HepG2 (cell line): Measurements from ENCODE around the gene PDSS2. TPM values are rescaled to one million over a fixed set of nuclear protein-coding genes. Genes with fewer than 3 reads are reported as not detected.

Source experiments
- CAMTA2 ChIP-seq: sonication (generic); formaldehyde crosslinking; IDR thresholded peaks from 2 replicates; pipeline ENCODE4 v1.4.0; 2020; ENCODE audit warnings: mild to moderate bottlenecking, missing genetic modification reagents, borderline replicate concordance
- EHMT2 ChIP-seq: fragments of 200-600 bp; sonication (generic); IDR thresholded peaks from 2 replicates; pipeline ENCODE4 v1.7.0; 2017; ENCODE audit warnings: antibody characterized with exemption, low read depth, low read length, borderline replicate concordance
- MTF2 ChIP-seq: sonication (generic); formaldehyde crosslinking; IDR thresholded peaks from 2 replicates; pipeline ENCODE4 v1.5.0; 2020; ENCODE audit warnings: missing genetic modification reagents, borderline replicate concordance
- NCOA5 ChIP-seq: sonication (generic); formaldehyde crosslinking; IDR thresholded peaks from 2 replicates; pipeline ENCODE4 v1.4.0; 2020; ENCODE audit warnings: missing genetic modification reagents
- NFRKB ChIP-seq: fragments of 450-650 bp; IDR thresholded peaks from 2 replicates; pipeline ENCODE4 v1.6.1; 2017
- NONO ChIP-seq, 2 experiments: fragments of 450-650 bp in 1 of 2; sonication (generic) in 1 of 2; formaldehyde crosslinking in 1 of 2; IDR thresholded peaks in 1 of 2; conservative IDR thresholded peaks in 1 of 2; 2 replicates each; pipeline versions ENCODE4 v1.6.1 to v1.8.0; 2017 to 2022; ENCODE audit warnings: mild to moderate bottlenecking in 1 of 2, missing genetic modification reagents in 1 of 2, moderate library complexity in 1 of 2
- PBX3 ChIP-seq: sonication (generic); formaldehyde crosslinking; IDR thresholded peaks from 2 replicates; pipeline ENCODE4 v1.8.1; 2023; ENCODE audit warnings: missing genetic modification reagents, inconsistent platforms, borderline replicate concordance
- SAP130 ChIP-seq: IDR thresholded peaks from 2 replicates; pipeline ENCODE4 v1.6.1; 2016; ENCODE audit warnings: low read depth
- SIX4 ChIP-seq: sonication (generic); formaldehyde crosslinking; IDR thresholded peaks from 2 replicates; pipeline ENCODE4 v1.4.0; 2020; ENCODE audit warnings: missing genetic modification reagents
- SMC3 ChIP-seq: IDR thresholded peaks from 2 replicates; pipeline ENCODE4 v1.6.1; 2011; ENCODE audit warnings: low read length, improper control_type of control experiment
- TEAD2 ChIP-seq: sonication (generic); formaldehyde crosslinking; IDR thresholded peaks from 2 replicates; pipeline ENCODE4 v1.9.0; 2021; ENCODE audit warnings: missing genetic modification reagents
- ZNF274 ChIP-seq: sonication (generic); formaldehyde crosslinking; IDR thresholded peaks from 2 replicates; pipeline ENCODE4 v1.5.1; 2020; ENCODE audit warnings: mild to moderate bottlenecking, missing genetic modification reagents
- ZNF563 ChIP-seq: sonication (generic); formaldehyde crosslinking; IDR thresholded peaks from 2 replicates; pipeline ENCODE4 v1.8.0; 2022; ENCODE audit warnings: mild to moderate bottlenecking, moderate library complexity, missing genetic modification reagents
- ZNF782 ChIP-seq: sonication (generic); formaldehyde crosslinking; IDR thresholded peaks from 2 replicates; pipeline ENCODE4 v1.4.0; 2020; ENCODE audit warnings: missing genetic modification reagents, mild to moderate bottlenecking, borderline replicate concordance
- ZNF784 ChIP-seq: sonication (generic); formaldehyde crosslinking; IDR thresholded peaks from 2 replicates; pipeline ENCODE4 v1.5.1; 2020; ENCODE audit warnings: missing genetic modification reagents, mild to moderate bottlenecking, borderline replicate concordance
- ZNF83 ChIP-seq: sonication (generic); formaldehyde crosslinking; IDR thresholded peaks from 2 replicates; pipeline ENCODE4 v1.4.0; 2020; ENCODE audit warnings: missing genetic modification reagents, mild to moderate bottlenecking, borderline replicate concordance
- polyA plus RNA-seq, 8 experiments: library from polyadenylated mRNA; depleted of rRNA in 3 of 8; stranded (reverse) in 7 of 8; unstranded in 1 of 8; fragments of >200 nt; fragmentation: Illumina TruSeq in 4 of 8; extraction: Trizol in 4 of 8; gene quantifications; 2 replicates each; pipeline versions ENCODE4 v1.2.1 to v1.2.3, GENCODE V29; 2011 to 2016; ENCODE audit warnings: low read depth in 4 of 8, missing spikeins in 1 of 8, mixed read lengths in 1 of 8; ENCODE audit not compliant: insufficient read depth in 1 of 8
- total RNA-seq, 5 experiments: library from RNA; depleted of rRNA; stranded (reverse); fragments of >200 nt; fragmentation: Illumina TruSeq; extraction: Trizol; gene quantifications; 2 replicates each; pipeline ENCODE4 v1.2.3, GENCODE V29; 2016; ENCODE audit warnings: low read depth in 1 of 5
- TF ChIP-seq, protein P1 (sequence below): sonication (generic); formaldehyde crosslinking; IDR thresholded peaks from 2 replicates; pipeline ENCODE4 v1.4.0; 2020; ENCODE audit warnings: missing genetic modification reagents, borderline replicate concordance
- TF ChIP-seq, protein P2 (sequence below): conservative IDR thresholded peaks from 2 replicates; pipeline ENCODE4 v1.6.1; 2018; ENCODE audit warnings: missing genetic modification reagents
- TF ChIP-seq, protein P3 (sequence below): sonication (generic); formaldehyde crosslinking; IDR thresholded peaks from 2 replicates; pipeline ENCODE4 v1.5.0; 2020; ENCODE audit warnings: mild to moderate bottlenecking, missing genetic modification reagents

Gene PDSS2
- total and polyA plus RNA-seq, 2 of the 13 experiments (the other 11 are each of a cell fraction or from before 2014, with no cell fraction given), result 16.2 to 17.0 TPM

GRCh38 chr6:107115695-107116327, 343.6 kb downstream of the PDSS2 start (continued):
- no peak; the same call in 1 of the 2 replicates for TF ChIP-seq ZNF782
- TF ChIP-seq NCOA5 (CRISPR knock-in tag), result no peak
- no peak for TF ChIP-seq NONO (IDR thresholded peaks at IDR 0.05)
- peak; percentile 56; the same call in 1 of the 2 replicates for TF ChIP-seq NONO (CRISPR knock-in tag; conservative IDR thresholded peaks at IDR 0.05)
- TF ChIP-seq, protein P1, sequence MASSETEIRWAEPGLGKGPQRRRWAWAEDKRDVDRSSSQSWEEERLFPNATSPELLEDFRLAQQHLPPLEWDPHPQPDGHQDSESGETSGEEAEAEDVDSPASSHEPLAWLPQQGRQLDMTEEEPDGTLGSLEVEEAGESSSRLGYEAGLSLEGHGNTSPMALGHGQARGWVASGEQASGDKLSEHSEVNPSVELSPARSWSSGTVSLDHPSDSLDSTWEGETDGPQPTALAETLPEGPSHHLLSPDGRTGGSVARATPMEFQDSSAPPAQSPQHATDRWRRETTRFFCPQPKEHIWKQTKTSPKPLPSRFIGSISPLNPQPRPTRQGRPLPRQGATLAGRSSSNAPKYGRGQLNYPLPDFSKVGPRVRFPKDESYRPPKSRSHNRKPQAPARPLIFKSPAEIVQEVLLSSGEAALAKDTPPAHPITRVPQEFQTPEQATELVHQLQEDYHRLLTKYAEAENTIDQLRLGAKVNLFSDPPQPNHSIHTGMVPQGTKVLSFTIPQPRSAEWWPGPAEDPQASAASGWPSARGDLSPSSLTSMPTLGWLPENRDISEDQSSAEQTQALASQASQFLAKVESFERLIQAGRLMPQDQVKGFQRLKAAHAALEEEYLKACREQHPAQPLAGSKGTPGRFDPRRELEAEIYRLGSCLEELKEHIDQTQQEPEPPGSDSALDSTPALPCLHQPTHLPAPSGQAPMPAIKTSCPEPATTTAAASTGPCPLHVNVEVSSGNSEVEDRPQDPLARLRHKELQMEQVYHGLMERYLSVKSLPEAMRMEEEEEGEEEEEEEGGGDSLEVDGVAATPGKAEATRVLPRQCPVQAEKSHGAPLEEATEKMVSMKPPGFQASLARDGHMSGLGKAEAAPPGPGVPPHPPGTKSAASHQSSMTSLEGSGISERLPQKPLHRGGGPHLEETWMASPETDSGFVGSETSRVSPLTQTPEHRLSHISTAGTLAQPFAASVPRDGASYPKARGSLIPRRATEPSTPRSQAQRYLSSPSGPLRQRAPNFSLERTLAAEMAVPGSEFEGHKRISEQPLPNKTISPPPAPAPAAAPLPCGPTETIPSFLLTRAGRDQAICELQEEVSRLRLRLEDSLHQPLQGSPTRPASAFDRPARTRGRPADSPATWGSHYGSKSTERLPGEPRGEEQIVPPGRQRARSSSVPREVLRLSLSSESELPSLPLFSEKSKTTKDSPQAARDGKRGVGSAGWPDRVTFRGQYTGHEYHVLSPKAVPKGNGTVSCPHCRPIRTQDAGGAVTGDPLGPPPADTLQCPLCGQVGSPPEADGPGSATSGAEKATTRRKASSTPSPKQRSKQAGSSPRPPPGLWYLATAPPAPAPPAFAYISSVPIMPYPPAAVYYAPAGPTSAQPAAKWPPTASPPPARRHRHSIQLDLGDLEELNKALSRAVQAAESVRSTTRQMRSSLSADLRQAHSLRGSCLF (CRISPR knock-in tag), result no peak
- TF ChIP-seq SIX4 (CRISPR knock-in tag), result no peak
- TF ChIP-seq, protein P2, sequence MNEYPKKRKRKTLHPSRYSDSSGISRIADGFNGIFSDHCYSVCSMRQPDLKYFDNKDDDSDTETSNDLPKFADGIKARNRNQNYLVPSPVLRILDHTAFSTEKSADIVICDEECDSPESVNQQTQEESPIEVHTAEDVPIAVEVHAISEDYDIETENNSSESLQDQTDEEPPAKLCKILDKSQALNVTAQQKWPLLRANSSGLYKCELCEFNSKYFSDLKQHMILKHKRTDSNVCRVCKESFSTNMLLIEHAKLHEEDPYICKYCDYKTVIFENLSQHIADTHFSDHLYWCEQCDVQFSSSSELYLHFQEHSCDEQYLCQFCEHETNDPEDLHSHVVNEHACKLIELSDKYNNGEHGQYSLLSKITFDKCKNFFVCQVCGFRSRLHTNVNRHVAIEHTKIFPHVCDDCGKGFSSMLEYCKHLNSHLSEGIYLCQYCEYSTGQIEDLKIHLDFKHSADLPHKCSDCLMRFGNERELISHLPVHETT, result no peak
- TF ChIP-seq SMC3, result no peak
- no peak for TF ChIP-seq CAMTA2 (CRISPR knock-in tag)
- TF ChIP-seq, protein P3, sequence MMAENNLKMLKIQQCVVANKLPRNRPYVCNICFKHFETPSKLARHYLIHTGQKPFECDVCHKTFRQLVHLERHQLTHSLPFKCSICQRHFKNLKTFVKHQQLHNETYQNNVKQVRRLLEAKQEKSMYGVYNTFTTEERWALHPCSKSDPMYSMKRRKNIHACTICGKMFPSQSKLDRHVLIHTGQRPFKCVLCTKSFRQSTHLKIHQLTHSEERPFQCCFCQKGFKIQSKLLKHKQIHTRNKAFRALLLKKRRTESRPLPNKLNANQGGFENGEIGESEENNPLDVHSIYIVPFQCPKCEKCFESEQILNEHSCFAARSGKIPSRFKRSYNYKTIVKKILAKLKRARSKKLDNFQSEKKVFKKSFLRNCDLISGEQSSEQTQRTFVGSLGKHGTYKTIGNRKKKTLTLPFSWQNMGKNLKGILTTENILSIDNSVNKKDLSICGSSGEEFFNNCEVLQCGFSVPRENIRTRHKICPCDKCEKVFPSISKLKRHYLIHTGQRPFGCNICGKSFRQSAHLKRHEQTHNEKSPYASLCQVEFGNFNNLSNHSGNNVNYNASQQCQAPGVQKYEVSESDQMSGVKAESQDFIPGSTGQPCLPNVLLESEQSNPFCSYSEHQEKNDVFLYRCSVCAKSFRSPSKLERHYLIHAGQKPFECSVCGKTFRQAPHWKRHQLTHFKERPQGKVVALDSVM (CRISPR knock-in tag), result 0 out of 2 replicates have a peak, but pooled peaks have one; percentile 39
- 0 out of 2 replicates have a peak, but pooled peaks have one; percentile 62 for TF ChIP-seq ZNF563 (CRISPR knock-in tag)
- peak; percentile 27 for TF ChIP-seq PBX3 (CRISPR knock-in tag)
- peak; percentile 55; the same call in 1 of the 2 replicates for TF ChIP-seq SAP130 (CRISPR knock-in tag)
- no peak for TF ChIP-seq EHMT2
- no peak for TF ChIP-seq MTF2 (CRISPR knock-in tag)
- peak; percentile 28; the same call in 1 of the 2 replicates for TF ChIP-seq ZNF784 (CRISPR knock-in tag)
- TF ChIP-seq TEAD2, result no peak
- no peak for TF ChIP-seq NFRKB
- TF ChIP-seq ZNF83, result no peak
- TF ChIP-seq ZNF274, result peak; percentile 47; the same call in 1 of the 2 replicates
